Tibial nerve (tissue), 4 donors: Measurements from ENCODE around the gene LPIN3. TPM values are rescaled to one million over a fixed set of nuclear protein-coding genes. Genes with fewer than 3 reads are reported as not detected.
A peak's percentile ranks its signal among the peaks of the same experiment; 100 is the strongest.

ENCODE experiments used
- DNase-seq, 2 donors: peaks; one replicate each; pipeline ENCODE4 v3.0.0-alpha.2; 2019; ENCODE audit warnings: low spot score in 2 of 2
- H3K27ac ChIP-seq, 4 donors: fragments of 200-600 bp; sonication (generic) in 3 of 4; one replicate each; pipeline ENCODE4 v1.5.1; 2017 to 2019; ENCODE audit warnings: mild to moderate bottlenecking in 1 of 4
- H3K27me3 ChIP-seq, 2 donors: fragments of 200-600 bp; sonication (generic) in 1 of 2; one replicate each; pipeline versions ENCODE4 v1.5.1 to v1.6.0; 2017 to 2019
- H3K36me3 ChIP-seq, 3 donors: fragments of 200-600 bp; sonication (generic); one replicate each; pipeline ENCODE4 v1.5.1; 2018 to 2019
- H3K4me1 ChIP-seq, 4 donors: fragments of 200-600 bp; sonication (generic) in 3 of 4; one replicate each; pipeline ENCODE4 v1.5.1; 2017 to 2019
- H3K4me3 ChIP-seq, 4 donors: fragments of 200-600 bp; sonication (generic) in 3 of 4; one replicate each; pipeline ENCODE4 v1.5.1; 2017 to 2019; ENCODE audit warnings: mild to moderate bottlenecking in 1 of 4, moderate library complexity in 1 of 4
- H3K9me3 ChIP-seq, 4 donors: fragments of 200-600 bp; sonication (generic) in 3 of 4; one replicate each; pipeline ENCODE4 v1.5.1; 2017 to 2019
- EP300 ChIP-seq, 2 donors: sonication (generic); formaldehyde crosslinking; IDR thresholded peaks; one replicate each; pipeline ENCODE4 v1.6.1; 2017; ENCODE audit warnings: antibody characterized with exemption in 2 of 2, mild to moderate bottlenecking in 1 of 2
- POLR2A ChIP-seq, 2 donors: fragments of 450-650 bp; IDR thresholded peaks; one replicate each; pipeline ENCODE4 v1.6.1; 2017; ENCODE audit warnings: antibody characterized with exemption in 2 of 2, mild to moderate bottlenecking in 2 of 2, moderate library complexity in 2 of 2
- WGBS, 2 donors: methylation state at CpG; one replicate each; pipeline ENCODE4 v1.1.5; 2018; 5-methylcytosine and 5-hydroxymethylcytosine counted together
- total RNA-seq, 4 donors: library from RNA; depleted of rRNA; stranded (reverse); fragments of >200 nt; gene quantifications; one replicate each; pipeline ENCODE4 v1.1.0, GENCODE V29; 2016
- TF ChIP-seq, protein P1 (sequence below), 5 experiments: fragments of 200-600 bp in 3 of 5; fragments of 450-650 bp in 2 of 5; sonication (generic) in 3 of 5; IDR thresholded peaks; one replicate each; pipeline ENCODE4 v1.5.1; 2016 to 2019; ENCODE audit warnings: antibody characterized with exemption in 5 of 5, mild to moderate bottlenecking in 3 of 5, moderate library complexity in 2 of 5

The LPIN3 gene
- total RNA-seq, 4 donors from 2014 or later, result 24.5 to 64.8 (median 36.5) TPM

DNA sequence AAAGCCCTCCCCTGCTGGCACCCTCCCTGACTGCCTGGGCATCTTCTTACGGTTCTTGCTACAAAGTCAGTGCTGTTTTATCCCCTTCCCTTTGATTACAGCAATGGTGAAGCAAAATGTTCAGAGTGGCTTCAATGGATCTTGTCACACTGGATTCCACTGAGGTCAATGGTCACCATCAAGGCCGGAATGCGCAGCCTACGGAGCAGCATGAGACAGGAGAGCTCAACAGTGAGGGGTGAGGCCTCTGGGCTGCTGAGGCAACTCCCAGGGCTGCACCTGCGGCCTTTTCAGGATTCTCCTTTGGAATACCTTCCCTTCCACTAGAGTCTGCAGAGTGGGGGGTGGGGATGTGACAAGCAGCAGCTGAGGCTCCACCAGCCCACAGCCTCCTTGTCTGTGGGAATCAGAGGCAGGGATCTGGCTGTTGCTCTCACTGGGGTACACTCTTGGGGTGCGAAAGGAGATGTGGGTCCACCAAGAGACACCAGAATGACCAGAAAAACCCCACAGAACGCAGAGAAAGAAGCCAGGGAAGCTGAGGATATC is 66.3 kb downstream of the LPIN3 start:
- no peaks in the 10 kb centered on the region for H3K27me3 ChIP-seq

DNA sequence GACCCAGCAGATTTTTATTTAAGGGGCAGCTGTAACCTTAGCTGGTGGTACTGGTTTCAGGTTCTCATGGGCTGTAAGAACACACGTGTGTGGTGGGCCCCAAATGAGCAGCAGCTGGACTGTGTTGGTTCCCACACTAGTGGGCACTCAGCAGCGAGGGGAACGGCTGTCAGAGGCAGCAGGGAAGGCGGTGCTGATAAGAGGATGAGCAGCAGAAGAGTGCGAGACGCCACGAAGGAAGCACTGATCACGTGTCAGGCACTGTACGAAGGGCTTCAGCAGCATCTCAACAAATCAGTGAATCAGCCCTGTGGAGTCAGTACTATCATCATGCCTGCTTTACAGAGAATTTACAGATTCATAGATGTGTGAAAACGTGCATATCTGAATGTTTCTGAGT is 67.0 kb downstream of the LPIN3 start:
- peaks cover 0 to 91% (median 6%) of the 10 kb centered on the region in 3 donors for H3K36me3 ChIP-seq
- H3K9me3 ChIP-seq, result no peaks in the 10 kb centered on the region
- TF ChIP-seq, protein P1, sequence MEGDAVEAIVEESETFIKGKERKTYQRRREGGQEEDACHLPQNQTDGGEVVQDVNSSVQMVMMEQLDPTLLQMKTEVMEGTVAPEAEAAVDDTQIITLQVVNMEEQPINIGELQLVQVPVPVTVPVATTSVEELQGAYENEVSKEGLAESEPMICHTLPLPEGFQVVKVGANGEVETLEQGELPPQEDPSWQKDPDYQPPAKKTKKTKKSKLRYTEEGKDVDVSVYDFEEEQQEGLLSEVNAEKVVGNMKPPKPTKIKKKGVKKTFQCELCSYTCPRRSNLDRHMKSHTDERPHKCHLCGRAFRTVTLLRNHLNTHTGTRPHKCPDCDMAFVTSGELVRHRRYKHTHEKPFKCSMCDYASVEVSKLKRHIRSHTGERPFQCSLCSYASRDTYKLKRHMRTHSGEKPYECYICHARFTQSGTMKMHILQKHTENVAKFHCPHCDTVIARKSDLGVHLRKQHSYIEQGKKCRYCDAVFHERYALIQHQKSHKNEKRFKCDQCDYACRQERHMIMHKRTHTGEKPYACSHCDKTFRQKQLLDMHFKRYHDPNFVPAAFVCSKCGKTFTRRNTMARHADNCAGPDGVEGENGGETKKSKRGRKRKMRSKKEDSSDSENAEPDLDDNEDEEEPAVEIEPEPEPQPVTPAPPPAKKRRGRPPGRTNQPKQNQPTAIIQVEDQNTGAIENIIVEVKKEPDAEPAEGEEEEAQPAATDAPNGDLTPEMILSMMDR (IDR thresholded peaks at IDR 0.05), result no peak
- TF ChIP-seq EP300 (IDR thresholded peaks at IDR 0.05), result no peak
- no peak for TF ChIP-seq POLR2A (IDR thresholded peaks at IDR 0.05)
- no peak overlapping the region for H3K27ac ChIP-seq
- H3K4me3 ChIP-seq, result no peak overlapping the region
- H3K4me1 ChIP-seq, result peaks cover 0 to 57% (median 4%) of the 10 kb centered on the region in 4 donors
- no peaks in the 10 kb centered on the region for H3K27me3 ChIP-seq
- 82 to 86% methylated on average over 10 of the region's 10 CpGs for WGBS, 2 donors
- DNase-seq, result no peak

More for the DNA sequence above, 66.3 kb downstream of the LPIN3 start:
- no peak overlapping the region for H3K4me3 ChIP-seq
- no peak overlapping the region for H3K27ac ChIP-seq
- TF ChIP-seq, protein P1 (IDR thresholded peaks at IDR 0.05), result no peak
- TF ChIP-seq EP300 (IDR thresholded peaks at IDR 0.05), result no peak
- no peak for TF ChIP-seq POLR2A (IDR thresholded peaks at IDR 0.05)
- no peaks in the 10 kb centered on the region for H3K9me3 ChIP-seq
- DNase-seq, result no peak
- WGBS, 2 donors, result 61 to 80% methylated on average over 7 of the region's 7 CpGs
- H3K4me1 ChIP-seq, result peaks cover 0 to 57% (median 4%) of the 10 kb centered on the region in 4 donors
- H3K36me3 ChIP-seq, result peaks cover 0 to 85% (median 6%) of the 10 kb centered on the region in 3 donors

DNA sequence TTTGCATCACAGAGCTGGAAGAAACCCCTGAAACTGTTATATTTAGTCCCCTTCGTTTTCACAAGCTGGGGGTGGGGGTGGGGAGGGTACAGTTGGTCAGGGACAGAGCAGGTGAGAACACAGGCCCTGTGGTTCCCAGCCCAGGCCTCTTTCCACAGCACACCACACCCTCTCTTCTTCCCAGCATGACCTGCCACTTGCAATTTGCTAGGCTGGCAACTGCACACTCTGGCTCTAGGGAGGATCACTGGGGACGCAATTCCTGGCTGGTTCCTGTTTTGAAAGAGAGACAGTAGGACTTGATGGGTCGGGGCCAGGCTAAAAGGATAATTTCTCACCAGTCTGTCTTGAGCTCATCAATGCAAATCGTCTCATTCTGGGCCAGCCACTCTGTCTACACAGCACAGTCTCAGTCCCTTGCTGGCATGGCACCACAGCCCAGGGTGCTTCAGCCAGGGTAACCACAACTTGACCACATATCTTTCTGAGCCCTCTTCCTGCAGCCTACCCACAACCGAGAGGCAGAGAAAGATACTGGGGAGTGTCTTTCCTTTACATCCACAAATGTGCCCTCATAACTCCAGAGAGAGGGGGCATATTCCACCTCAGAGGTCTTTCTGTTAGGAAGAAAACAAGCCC is 67.7 kb downstream of the LPIN3 start:
- H3K9me3 ChIP-seq, result no peaks in the 10 kb centered on the region
- TF ChIP-seq POLR2A (IDR thresholded peaks at IDR 0.05) (no peak), EP300 (IDR thresholded peaks at IDR 0.05) (no peak)
- TF ChIP-seq, protein P1 (IDR thresholded peaks at IDR 0.05), result no peak
- no peak overlapping the region for H3K4me3 ChIP-seq
- DNase-seq, result no peak
- H3K36me3 ChIP-seq, result peaks cover 0 to 95% (median 6%) of the 10 kb centered on the region in 3 donors
- H3K27me3 ChIP-seq, result no peaks in the 10 kb centered on the region
- peak overlapping the region in 1 of 4 donors; percentile 27 for H3K27ac ChIP-seq
- peaks cover 0 to 57% (median 4%) of the 10 kb centered on the region in 4 donors for H3K4me1 ChIP-seq
- 71 to 72% methylated on average over 5 of the region's 5 CpGs for WGBS, 2 donors

GRCh38 chr20:41408986-41409385 is 68.4 kb downstream of the LPIN3 start:
- 11 to 36% methylated on average over 9 of the region's 9 CpGs for WGBS, 2 donors
- DNase-seq, result no peak
- TF ChIP-seq, protein P1 (IDR thresholded peaks at IDR 0.05), result no peak
- TF ChIP-seq POLR2A (IDR thresholded peaks at IDR 0.05), result no peak
- TF ChIP-seq EP300 (IDR thresholded peaks at IDR 0.05), result no peak
- peak overlapping the region in 1 of 4 donors; percentile 27 for H3K27ac ChIP-seq
- H3K9me3 ChIP-seq, result no peaks in the 10 kb centered on the region
- H3K4me1 ChIP-seq, result peaks cover 0 to 57% (median 4%) of the 10 kb centered on the region in 4 donors
- no peak overlapping the region for H3K4me3 ChIP-seq
- H3K36me3 ChIP-seq, result peaks cover 0 to 95% (median 6%) of the 10 kb centered on the region in 3 donors
- no peaks in the 10 kb centered on the region for H3K27me3 ChIP-seq

Other genes with a start within 250 kb of the LPIN3 start
- gene PLCG1, start 203.3 kb upstream of the LPIN3 start, total RNA-seq, result 100 to 1,000 TPM; 127 to 165 (median 144) TPM
- gene ZHX3, start 23.1 kb upstream of the LPIN3 start, total RNA-seq, result 10 to 100 TPM; 47.1 to 58.6 (median 50.7) TPM
- gene EMILIN3, start 26.0 kb downstream of the LPIN3 start, total RNA-seq, result 10 to 100 TPM in 3 of 4 donors, 1 to 10 TPM in 1; 1.8 to 84.6 (median 32.9) TPM